NCI-H146 treated with DMSO at 0.1 percent for 48 hours (cell line): ENCODE measurements around the gene MC4R.

Experiments
- DNase-seq: peaks from one replicate; lab custom pipeline; 2025; ENCODE audit not compliant: unreplicated experiment; lab: John Stamatoyannopoulos, UW

MC4R gene

DNA sequence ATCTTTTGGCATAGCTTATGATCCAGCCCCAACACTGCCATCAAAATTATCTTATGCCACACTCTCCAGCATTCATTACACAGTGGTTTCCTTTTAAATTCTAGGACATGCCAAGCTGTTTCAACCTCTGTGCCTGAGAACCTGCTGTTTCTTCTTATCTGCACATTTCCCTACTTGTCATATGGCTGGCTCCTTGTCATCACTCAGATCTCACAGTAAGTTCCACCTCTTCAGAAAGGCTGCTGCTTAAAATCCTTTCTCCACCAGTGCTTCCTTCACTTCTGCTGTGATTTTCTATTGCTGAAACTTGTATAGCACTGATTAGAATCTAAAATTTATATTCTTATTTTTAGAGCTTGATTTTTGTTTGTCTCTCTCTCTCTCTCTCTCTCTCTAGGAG is 43.4 kb downstream of the MC4R start:
- no peak for DNase-seq

DNA sequence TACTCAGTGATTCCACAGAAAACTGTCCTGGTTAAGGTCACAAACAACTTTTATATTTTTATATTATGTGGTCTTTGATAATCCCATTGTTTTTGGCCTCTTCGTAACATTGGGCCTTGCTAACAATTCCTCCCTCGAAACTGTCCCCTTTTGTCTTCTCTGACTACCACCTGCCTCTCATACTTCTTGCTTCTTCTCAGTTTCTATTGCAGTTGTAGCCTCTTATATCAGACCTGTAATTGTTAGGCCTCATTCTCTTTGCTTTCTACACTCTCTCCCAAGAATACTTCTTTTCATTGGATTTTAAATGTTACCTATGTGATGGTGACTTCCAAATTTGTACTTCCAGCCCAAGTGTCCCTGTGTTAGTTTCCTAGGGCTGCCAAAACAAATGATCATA is 44.7 kb downstream of the MC4R start:
- DNase-seq: no peak

DNA sequence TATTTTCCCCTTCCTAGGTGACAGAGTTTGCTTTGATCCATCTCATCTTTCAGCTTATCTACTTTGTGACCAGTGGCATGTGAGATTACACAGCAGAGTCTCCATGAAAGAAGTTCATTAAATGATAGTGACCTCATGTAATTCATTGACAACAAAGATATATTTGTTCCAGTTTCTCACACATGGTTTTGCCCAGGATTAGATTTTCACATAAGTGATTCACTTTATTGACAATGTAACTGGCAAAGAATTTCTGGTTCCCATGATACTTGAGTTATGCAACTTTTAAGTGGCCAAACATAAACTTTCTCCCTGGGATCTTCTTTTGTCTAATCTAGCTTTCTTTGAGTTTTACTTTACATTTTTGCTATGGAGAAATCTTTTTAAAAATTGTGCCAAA is 50.0 kb downstream of the MC4R start:
- DNase-seq: no peak
